B cell (primary cell): ENCODE measurements around the gene TOGARAM2. TPM values are rescaled to one million over a fixed set of nuclear protein-coding genes. Genes with fewer than 3 reads are reported as not detected.

Source experiments
- ATAC-seq: fragments of 200-7000 bp; cut with Tn5 transposase; one replicate; pipeline ENCODE4 v1.10.0; 2021; ENCODE audit warnings: low read depth, mild to moderate bottlenecking, moderate number of reproducible peaks, moderate library complexity
- CTCF ChIA-PET: fragments of 350-600 bp; sonication (Branson Sonifier 250); formaldehyde crosslinking; loops from one replicate; lab custom pipeline; 2021; ENCODE audit warnings: antibody characterized with exemption, inconsistent platforms; lab: Charles Lee
- POLR2A ChIA-PET: fragments of 350-600 bp; sonication (Branson Sonifier 250); formaldehyde crosslinking; loops from one replicate; lab custom pipeline; 2021; ENCODE audit warnings: antibody characterized with exemption; lab: Charles Lee
- DNase-seq: peaks from one replicate; pipeline ENCODE4 v3.0.0; 2013
- H2AFZ ChIP-seq: 2 replicates; pipeline ENCODE4 v1.6.1; 2012; ENCODE audit warnings: mild to moderate bottlenecking, low read depth, low read length; ENCODE audit not compliant: insufficient read depth, poor library complexity, severe bottlenecking
- H3K27ac ChIP-seq, 2 donors: 1 replicate in 1 of 2; 2 replicates in 1 of 2; pipeline ENCODE4 v1.5.1; 2012 to 2013; ENCODE audit warnings: low read length in 2 of 2, mild to moderate bottlenecking in 2 of 2, moderate library complexity in 1 of 2
- H3K27me3 ChIP-seq, 4 experiments: fragments of 200-600 bp in 1 of 4; sonication (generic) in 1 of 4; replicated peaks in 1 of 4; 1 replicate in 2 of 4; 2 replicates in 2 of 4; pipeline versions ENCODE4 v1.6.1 to v1.7.0; 2013 to 2016; ENCODE audit warnings: low read length in 3 of 4, mild to moderate bottlenecking in 2 of 4, mixed read lengths in 1 of 4, moderate library complexity in 1 of 4; ENCODE audit not compliant: insufficient read depth in 4 of 4, control insufficient read depth in 3 of 4; ENCODE audit errors: control extremely low read depth in 1 of 4
- H3K36me3 ChIP-seq, 2 experiments: replicated peaks in 1 of 2; 1 replicate in 1 of 2; 2 replicates in 1 of 2; pipeline versions ENCODE4 v1.6.1 to v1.7.1; 2013; ENCODE audit warnings: low read length in 1 of 2; ENCODE audit not compliant: insufficient read depth in 2 of 2, control insufficient read depth in 1 of 2; ENCODE audit errors: control extremely low read depth in 1 of 2, extremely low read depth in 1 of 2
- H3K4me1 ChIP-seq, 2 donors: fragments of 200-600 bp in 1 of 2; sonication (generic) in 1 of 2; 1 replicate in 1 of 2; 2 replicates in 1 of 2; pipeline versions ENCODE4 v1.5.1 to v1.6.1; 2013 to 2017; ENCODE audit warnings: low read length in 2 of 2; ENCODE audit not compliant: control insufficient read depth in 2 of 2, insufficient read depth in 2 of 2
- H3K4me2 ChIP-seq: replicated peaks from 2 replicates; pipeline ENCODE3; 2012; ENCODE audit warnings: mild to moderate bottlenecking, low read depth, low read length; ENCODE audit not compliant: poor library complexity, severe bottlenecking
- H3K4me3 ChIP-seq, 5 experiments: fragments of 200-600 bp in 1 of 5; sonication (generic) in 1 of 5; 1 replicate in 3 of 5; 2 replicates in 2 of 5; pipeline versions ENCODE4 v1.5.1 to v1.7.0; 2011 to 2016; ENCODE audit warnings: low read length in 4 of 5, mild to moderate bottlenecking in 4 of 5, low read depth in 2 of 5, control low read depth in 1 of 5, moderate library complexity in 1 of 5; ENCODE audit not compliant: insufficient read depth in 1 of 5; ENCODE audit errors: control extremely low read depth in 1 of 5, extremely low read depth in 1 of 5
- H3K79me2 ChIP-seq: fragments of 200-600 bp; sonication (generic); one replicate; pipeline ENCODE4 v1.6.0; 2016; ENCODE audit warnings: low read length; ENCODE audit not compliant: control insufficient read depth, insufficient read depth
- H3K9ac ChIP-seq: fragments of 200-600 bp; sonication (generic); 2 replicates; pipeline ENCODE4 v1.6.1; 2017; ENCODE audit warnings: mild to moderate bottlenecking, low read length, moderate library complexity
- H3K9me3 ChIP-seq, 3 donors: one replicate each; pipeline versions ENCODE4 v1.6.1 to v1.7.1; 2013; ENCODE audit warnings: low read length in 2 of 3; ENCODE audit not compliant: control insufficient read depth in 2 of 3, insufficient read depth in 1 of 3; ENCODE audit errors: control extremely low read depth in 1 of 3
- H4K20me1 ChIP-seq: 2 replicates; pipeline ENCODE4 v1.6.0; 2012; ENCODE audit warnings: mild to moderate bottlenecking, low read length; ENCODE audit not compliant: insufficient read depth, control insufficient read depth, poor library complexity, severe bottlenecking
- H3K27ac Mint-ChIP-seq: one replicate; pipeline ENCODE4 v1.8.0; 2021; ENCODE audit warnings: mixed read lengths
- H3K27me3 Mint-ChIP-seq: one replicate; pipeline ENCODE4 v1.8.0; 2021; ENCODE audit warnings: mixed read lengths
- H3K4me1 Mint-ChIP-seq: one replicate; pipeline ENCODE4 v1.8.0; 2021; ENCODE audit warnings: mixed read lengths
- H3K4me3 Mint-ChIP-seq: one replicate; pipeline ENCODE4 v1.8.0; 2021; ENCODE audit warnings: mixed read lengths
- H3K9me3 Mint-ChIP-seq: one replicate; pipeline ENCODE4 v1.8.0; 2022; ENCODE audit warnings: mixed read lengths; ENCODE audit not compliant: insufficient read depth
- EZH2 ChIP-seq: IDR thresholded peaks from 2 replicates; pipeline ENCODE4 v1.6.1; 2012; ENCODE audit warnings: borderline replicate concordance, low read depth, mild to moderate bottlenecking, moderate library complexity, low read length; ENCODE audit not compliant: insufficient read depth, poor library complexity, severe bottlenecking
- WGBS: methylation state at CpG from one replicate; pipeline ENCODE4 v1.1.5; 2013; ENCODE audit warnings: missing lambda C conversion rate; ENCODE audit not compliant: insufficient coverage; 5-methylcytosine and 5-hydroxymethylcytosine counted together
- intact Hi-C: fragments of 100-400 bp; cut with micrococcal nuclease; formaldehyde crosslinking; loops from one replicate; pipeline ENCODE4 v1.10.0; 2022
- polyA plus RNA-seq: library from polyadenylated mRNA; depleted of rRNA; stranded (reverse); fragments of >200 nt; gene quantifications from 2 replicates; pipeline ENCODE4 v1.2.3, GENCODE V29; 2012
- total RNA-seq, 2 donors: library from RNA; stranded (reverse); fragments of 120-200 nt in 1 of 2; gene quantifications; 1 replicate in 1 of 2; 2 replicates in 1 of 2; pipeline versions ENCODE4 v1.2.3 to v1.2.4, GENCODE V29; 2013 to 2022
- TF ChIP-seq, protein P1 (sequence below): fragments of 200-600 bp; IDR thresholded peaks from one replicate; pipeline ENCODE4 v1.8.0; 2022; ENCODE audit warnings: antibody characterized with exemption, mild to moderate bottlenecking

TOGARAM2 gene
- total and polyA plus RNA-seq, 2 donors (not counting 1 experiment from before 2014, with no cell fraction given): 0.25 to 0.61 TPM

DNA sequence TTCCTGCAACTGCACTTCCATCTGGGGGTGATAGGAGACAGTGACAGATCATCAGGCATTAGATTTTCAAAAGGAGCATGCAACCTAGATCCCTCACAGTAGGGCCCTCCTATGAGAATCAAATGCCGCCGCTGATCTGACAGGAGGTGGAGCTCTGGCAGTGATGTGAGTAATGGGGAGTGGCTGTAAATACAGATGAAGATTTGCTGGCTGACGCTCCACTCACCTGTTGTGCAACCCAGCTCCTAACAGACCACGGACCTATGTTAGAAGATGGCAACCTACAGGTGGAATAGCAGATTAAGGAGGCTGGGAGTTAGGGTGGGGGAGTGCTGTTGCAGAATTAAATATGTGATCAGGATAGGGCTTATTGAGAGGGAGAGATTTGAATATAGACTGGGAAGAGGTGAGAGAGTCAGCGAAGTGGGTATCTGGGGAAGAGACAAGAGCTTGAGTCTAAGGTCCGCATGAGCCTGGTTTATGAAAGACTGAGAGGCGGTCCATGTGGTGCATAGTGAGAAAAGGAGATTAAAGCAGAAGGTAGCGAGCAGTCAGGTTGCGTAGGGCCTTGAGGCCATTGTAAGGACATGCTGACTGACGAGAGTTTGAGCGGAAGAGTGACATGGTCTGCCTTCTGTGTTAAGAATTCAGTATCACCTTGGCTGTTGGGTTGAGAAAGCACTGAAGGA lies 31.3 kb upstream of the TOGARAM2 start:
- 97% methylated on average over 9 of the region's 11 CpGs for WGBS
- Histone ChIP-seq H3K36me3 (peaks cover 0 to 30% of the 10 kb centered on the region in 2 experiments), H3K4me3 (no peak overlapping the region), H3K27ac (no peak overlapping the region), H3K4me1 (no peaks in the 10 kb centered on the region), H3K9ac (no peak overlapping the region), H2AFZ (no peak overlapping the region), H3K9me3 (peaks cover 0 to 6% (median 0%) of the 10 kb centered on the region in 3 donors), H3K4me2 (no peak overlapping the region), H3K79me2 (no peaks in the 10 kb centered on the region), H4K20me1 (no peaks in the 10 kb centered on the region), H3K27me3 (no peaks in the 10 kb centered on the region)
- Mint-ChIP-seq H3K4me1 (peaks cover 4% of the 10 kb centered on the region), H3K27ac (no peak overlapping the region), H3K9me3 (no peaks in the 10 kb centered on the region), H3K4me3 (no peak overlapping the region), H3K27me3 (no peaks in the 10 kb centered on the region)
- ATAC-seq: no peak
- intact Hi-C loops: no loop called here
- no peak for DNase-seq
- TF ChIP-seq, protein P1, sequence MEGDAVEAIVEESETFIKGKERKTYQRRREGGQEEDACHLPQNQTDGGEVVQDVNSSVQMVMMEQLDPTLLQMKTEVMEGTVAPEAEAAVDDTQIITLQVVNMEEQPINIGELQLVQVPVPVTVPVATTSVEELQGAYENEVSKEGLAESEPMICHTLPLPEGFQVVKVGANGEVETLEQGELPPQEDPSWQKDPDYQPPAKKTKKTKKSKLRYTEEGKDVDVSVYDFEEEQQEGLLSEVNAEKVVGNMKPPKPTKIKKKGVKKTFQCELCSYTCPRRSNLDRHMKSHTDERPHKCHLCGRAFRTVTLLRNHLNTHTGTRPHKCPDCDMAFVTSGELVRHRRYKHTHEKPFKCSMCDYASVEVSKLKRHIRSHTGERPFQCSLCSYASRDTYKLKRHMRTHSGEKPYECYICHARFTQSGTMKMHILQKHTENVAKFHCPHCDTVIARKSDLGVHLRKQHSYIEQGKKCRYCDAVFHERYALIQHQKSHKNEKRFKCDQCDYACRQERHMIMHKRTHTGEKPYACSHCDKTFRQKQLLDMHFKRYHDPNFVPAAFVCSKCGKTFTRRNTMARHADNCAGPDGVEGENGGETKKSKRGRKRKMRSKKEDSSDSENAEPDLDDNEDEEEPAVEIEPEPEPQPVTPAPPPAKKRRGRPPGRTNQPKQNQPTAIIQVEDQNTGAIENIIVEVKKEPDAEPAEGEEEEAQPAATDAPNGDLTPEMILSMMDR: no peak
- no peak for TF ChIP-seq EZH2
- ChIA-PET CTCF (no interaction called here), POLR2A (no interaction called here)

DNA sequence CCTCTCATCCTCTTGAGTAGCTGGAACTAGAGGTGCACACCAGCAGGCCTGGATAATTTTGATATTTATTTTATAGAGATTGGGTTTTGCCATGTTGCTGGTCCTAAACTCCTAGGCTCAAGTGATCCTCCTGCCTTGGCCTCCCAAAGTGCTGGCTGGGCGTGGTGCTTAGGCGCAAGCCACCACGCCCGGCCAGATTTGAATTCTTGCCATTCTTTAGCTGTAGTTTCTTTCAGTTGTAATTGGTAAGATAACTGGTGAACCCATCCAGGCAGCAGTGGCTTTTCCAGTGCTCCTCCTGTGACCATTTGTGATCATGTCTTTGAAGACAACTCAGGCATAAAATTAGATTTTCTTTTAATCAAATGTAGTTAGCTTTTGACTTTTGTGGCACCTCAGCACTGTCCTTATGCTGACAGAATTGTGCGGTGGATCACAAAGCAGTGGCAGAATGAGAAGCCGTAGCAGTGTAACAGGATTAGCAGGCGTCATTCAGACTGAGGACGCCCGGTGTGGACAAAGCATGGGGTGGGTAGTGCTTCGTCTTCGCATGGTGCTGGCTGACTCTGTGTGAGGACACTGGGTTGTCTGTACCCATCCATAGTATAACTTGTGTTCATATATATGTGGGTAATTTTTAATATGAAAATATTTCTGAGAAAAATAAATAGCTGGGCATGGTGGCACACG lies 30.0 kb upstream of the TOGARAM2 start:
- no peak overlapping the region for H3K4me3 Mint-ChIP-seq
- TF ChIP-seq EZH2: no peak
- TF ChIP-seq, protein P1: no peak
- DNase-seq (no peak), ATAC-seq (no peak)
- no peak overlapping the region for H3K4me3 ChIP-seq
- no peaks in the 10 kb centered on the region for H3K4me1 ChIP-seq
- no peaks in the 10 kb centered on the region for H4K20me1 ChIP-seq
- no peaks in the 10 kb centered on the region for H3K79me2 ChIP-seq
- H3K27ac Mint-ChIP-seq: no peak overlapping the region
- H3K9me3 ChIP-seq: peaks cover 0 to 6% (median 0%) of the 10 kb centered on the region in 3 donors
- H3K9me3 Mint-ChIP-seq: no peaks in the 10 kb centered on the region
- peaks cover 4% of the 10 kb centered on the region for H3K4me1 Mint-ChIP-seq
- no peak overlapping the region for H3K4me2 ChIP-seq
- H3K9ac ChIP-seq: no peak overlapping the region
- intact Hi-C loops: no loop called here
- ChIA-PET CTCF (no interaction called here), POLR2A (no interaction called here)
- no peaks in the 10 kb centered on the region for H3K27me3 Mint-ChIP-seq
- no peaks in the 10 kb centered on the region for H3K27me3 ChIP-seq
- 100% methylated on average over 5 of the region's 12 CpGs for WGBS
- H3K36me3 ChIP-seq: peaks cover 0 to 24% of the 10 kb centered on the region in 2 experiments
- no peak overlapping the region for H3K27ac ChIP-seq
- no peak overlapping the region for H2AFZ ChIP-seq
